ENCODE measurements around the gene RNF222.

GRCh38 chr17:8345951-8346665 lies 51.5 kb downstream of the RNF222 start:
- no peak for TF ChIP-seq CTCF (IDR thresholded peaks at IDR 0.05)
- TF ChIP-seq POLR2A (IDR thresholded peaks at IDR 0.05): no peak
- no peak for TF ChIP-seq EP300 (IDR thresholded peaks at IDR 0.05; ENCODE audit: low read depth)
- no peak for TF ChIP-seq POLR2AphosphoS5 (IDR thresholded peaks at IDR 0.05)

Measured in transverse colon (tissue), 4 donors.